Astrocyte (in vitro differentiated cells and primary cell): ENCODE measurements around the gene LGALS3BP.

Source experiments
- CTCF ChIP-seq: IDR thresholded peaks from 2 replicates; pipeline ENCODE4 v1.5.1; 2011; ENCODE audit warnings: low read depth, mild to moderate bottlenecking, inconsistent platforms, low read length, moderate library complexity; ENCODE audit not compliant: insufficient read depth
- EZH2 ChIP-seq: IDR thresholded peaks from 2 replicates; pipeline ENCODE4 v1.6.1; 2012; ENCODE audit warnings: mild to moderate bottlenecking, low read length, inconsistent platforms; ENCODE audit not compliant: insufficient read depth

- TF ChIP-seq CTCF (no peak), EZH2 (no peak)
Observed at GRCh38 chr17:78940258-78940657, 39.5 kb downstream of the LGALS3BP start.
